Measurements from ENCODE around the gene DAB1. TPM values are rescaled to one million over a fixed set of nuclear protein-coding genes. Genes with fewer than 3 reads are reported as not detected.

Gene DAB1
- total RNA-seq, 1 donor from 2014 or later, result 12.2 TPM

DNA sequence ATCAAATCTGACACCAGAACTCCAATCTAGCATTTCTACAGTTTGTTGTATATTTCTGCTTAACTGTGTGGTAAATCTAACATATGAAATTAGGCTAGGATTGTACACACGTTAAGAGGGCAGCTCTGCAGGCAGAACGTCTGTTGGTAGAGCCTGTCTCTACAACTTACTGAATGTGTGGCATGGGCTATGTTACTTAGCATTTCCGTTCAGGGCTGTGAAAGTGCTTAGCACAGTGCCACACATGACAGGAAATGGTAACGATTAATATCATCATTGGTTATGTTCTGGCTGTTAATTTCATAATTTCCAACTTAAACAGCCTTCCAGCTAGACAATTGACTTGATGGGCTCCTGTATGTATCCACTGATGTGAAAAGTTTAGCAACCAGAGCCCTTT, 448.4 kb downstream of the DAB1 start:
- DNase-seq (ENCODE audit: low spot score), result no peak

DNA sequence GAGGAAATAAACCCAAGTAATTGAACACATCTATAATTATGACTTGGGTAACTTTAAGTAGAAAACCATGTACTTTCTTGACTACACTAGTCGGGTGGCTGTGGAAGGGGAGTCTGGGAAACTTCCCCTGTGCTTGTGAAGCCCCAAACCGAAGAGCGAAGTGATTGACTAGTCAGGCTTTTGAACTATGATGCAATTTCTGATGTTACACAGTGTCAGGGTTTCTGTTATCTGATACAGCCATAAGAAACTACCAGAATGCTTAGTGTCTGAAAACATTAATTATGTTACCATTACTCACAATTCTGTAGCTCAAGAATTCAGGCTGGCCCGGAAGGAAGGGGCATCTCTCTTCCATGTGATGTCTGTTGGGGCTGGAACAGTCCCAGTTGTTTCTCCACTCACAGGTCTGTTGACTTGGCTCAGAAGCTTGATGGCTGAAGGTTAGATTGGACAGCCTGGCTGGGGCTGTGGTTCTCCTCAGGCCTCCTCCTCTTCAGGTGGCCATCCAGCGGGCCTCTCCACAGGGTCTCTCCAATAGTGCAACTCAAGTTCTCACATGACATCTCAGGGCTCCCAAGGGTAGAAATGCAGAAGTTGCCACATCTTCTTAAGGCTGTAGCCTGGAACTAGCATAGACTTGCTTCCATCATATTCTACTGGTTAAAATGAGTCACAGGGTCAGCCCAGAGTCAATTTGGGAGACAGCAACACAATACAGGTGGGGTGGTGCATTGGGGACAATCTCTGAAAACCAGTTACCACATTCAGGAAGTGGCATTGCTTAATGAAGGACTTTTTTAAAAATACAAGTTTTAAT, 449.7 kb downstream of the DAB1 start:
- DNase-seq (ENCODE audit: low spot score), result peak; percentile 2

DNA sequence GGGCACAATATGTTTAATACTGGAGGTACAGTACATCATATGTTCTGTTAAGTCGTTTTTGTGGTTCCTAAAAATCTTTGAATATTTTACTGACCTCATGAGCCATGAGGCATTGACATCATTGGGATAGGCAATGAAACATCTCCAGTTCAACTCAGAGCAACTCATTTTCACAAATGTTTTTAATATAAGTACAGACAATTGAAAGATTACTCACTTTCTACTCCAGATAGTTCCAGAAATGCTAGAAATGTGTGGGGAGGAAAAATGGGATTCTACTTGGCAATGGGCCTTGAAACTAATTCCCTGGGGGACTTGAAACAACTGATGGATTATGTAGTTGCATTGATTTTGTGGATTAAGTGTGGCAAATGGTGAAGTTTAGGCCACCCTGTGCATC, 450.9 kb downstream of the DAB1 start:
- no peak for DNase-seq (ENCODE audit: low spot score)

DNA sequence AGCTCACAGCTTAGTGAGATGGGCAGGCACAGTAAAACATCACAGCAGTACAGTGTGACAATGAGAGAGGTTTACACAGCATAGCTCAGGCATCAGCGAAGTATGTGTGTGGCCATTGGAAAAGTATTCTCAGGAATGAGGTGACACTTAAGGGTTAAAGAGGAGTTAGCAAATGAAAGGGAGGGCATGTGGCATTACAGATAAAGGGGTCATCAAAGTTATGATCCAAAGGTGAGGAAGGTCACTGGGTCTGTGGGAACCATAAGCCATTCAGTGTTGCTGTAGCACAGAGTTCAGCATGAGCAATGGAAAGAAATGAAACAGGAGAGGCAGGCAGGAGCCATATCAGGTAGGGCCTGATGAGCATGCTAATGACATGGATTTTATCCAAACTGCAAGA, 453.6 kb downstream of the DAB1 start:
- no peak for DNase-seq (ENCODE audit: low spot score)

DNA sequence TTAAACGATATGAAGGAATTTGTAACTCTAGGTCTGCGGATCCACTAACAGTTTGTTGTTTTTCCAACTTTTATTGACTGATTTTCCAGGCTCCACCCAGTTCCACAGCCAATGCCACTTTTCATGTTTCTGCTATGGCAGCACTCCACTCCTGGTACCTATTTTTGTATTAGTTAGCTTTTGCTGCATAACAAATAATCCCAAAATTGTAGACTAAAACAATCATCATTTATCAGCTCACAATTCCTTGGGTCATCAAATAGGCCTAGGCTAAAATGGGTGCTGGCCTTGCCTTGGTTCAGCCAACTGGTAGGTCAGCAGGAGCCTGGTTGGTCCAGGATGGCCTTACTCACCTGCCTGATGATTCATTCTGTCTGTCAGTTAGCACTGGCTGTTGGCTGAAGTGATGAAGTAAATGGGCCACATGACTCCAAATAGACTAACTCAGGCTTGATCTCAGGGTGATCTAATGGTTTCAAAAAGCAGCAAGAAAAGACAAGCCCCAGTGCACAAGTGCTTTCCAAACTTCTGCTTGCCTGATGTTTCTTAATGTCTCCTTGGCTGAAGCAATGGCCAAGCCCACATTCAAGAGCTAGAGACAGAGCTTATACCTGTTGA, 454.9 kb downstream of the DAB1 start:
- DNase-seq (ENCODE audit: low spot score), result no peak

DNA sequence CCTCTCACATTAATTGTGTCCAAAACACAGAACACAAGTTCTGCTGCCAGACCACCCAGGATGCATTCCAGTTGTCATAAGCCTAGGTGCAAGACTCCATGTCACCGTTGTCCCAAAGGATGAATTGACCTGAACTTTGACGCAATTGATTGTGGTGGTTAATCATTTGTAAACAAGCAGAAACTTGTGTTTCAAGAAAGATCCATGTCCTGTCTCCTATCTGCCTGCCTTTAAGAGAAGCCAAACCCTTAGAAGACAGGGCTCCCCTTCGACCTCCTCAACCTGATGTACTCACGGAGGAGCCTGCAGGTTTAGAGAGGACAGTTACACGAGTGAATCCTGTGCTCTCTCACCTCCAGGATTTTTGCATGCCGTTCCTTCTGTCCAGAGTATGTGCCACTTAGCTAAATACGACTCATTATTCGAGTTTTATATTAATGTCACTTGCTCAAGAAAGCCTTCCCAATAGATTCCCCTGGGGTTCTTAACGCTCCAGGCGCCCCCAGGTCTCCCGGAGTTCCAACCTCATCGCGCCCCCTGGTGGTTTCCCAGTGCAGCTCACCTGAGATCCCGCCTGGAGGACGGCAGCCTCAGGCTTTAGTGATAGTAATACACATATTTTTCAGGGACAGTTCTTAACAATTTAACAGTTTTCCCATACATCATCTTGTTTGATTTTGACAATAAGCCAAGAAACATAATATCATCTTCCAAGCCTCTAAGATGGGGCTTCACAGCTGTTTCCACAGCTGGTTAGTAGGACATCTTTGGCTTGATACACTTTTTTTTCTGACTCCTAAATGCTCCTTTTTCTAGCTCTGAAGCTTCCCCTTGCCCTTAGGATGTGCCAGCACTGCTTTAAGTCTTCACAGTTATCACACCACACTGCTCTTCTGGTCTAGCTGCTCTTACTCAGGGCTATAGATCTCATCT, 455.7 kb downstream of the DAB1 start:
- no peak for DNase-seq (ENCODE audit: low spot score)

DNA sequence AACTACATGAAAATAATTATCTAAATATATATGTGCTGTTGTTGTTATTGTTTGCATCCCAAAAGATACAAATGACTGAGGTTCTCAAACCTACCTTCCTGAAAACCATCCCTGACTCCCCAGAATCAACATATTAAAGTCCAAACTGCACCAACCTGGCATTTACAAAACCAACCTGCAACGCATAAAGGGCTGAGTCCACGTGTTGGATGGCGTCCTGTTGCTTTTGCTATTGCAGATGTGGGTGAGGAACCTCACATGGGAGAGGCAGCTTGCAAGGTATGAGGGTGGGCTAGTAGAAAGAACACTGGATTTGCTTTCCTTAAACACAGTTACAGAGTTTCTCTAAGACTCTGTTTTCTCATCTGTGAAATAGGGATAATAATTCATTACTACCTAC, 456.5 kb downstream of the DAB1 start:
- DNase-seq (ENCODE audit: low spot score), result no peak

DNA sequence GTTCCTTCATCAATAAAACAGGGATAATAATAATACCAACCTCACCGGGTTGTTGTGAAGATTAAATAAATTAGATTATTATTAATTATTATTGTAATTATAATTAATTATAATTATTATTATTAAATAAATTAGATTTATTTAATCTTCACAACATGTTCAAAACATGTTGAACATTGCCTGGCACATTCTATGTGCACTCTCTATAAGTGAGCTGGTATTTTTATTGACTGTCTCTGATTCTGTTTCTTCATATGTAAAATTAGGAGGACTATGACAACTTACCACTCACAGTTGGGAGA, 457.2 kb downstream of the DAB1 start:
- no peak for DNase-seq (ENCODE audit: low spot score)

DNA sequence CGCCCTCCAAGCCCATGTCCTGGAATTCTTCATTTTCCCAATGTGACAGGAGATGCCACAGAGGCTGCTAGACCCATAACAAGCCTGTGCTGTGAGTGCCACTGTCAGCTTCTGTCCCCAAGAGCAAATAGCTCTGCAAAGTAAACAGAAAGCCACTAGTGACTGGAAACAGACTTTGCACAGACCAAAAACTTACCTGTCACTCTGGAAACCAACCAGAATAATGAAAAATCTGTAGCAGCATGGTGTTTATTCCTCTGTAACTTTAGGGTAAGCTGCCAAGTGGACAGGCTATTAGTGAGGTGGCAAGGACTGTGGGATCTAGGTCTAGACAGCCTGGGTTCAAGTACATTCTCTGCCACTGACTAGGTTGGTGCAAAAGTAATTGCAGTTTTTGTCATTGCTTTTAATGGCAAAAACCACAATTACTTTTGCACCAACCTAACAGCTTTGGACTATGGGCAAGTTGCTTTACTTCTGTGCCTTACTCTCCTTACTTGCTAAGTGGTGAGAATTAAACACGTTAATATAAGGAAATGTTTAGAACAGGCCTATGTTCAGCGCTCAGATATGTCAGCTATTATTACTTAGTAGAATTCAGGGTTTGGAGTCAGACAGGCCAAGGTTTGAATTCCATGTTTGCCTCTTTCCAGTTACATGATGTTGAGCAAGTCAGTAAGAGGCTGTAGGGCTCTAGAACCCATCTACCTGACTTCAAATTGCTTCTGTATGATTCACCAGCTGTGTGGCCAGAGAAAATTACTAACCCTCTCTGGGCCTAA, 457.8 kb downstream of the DAB1 start, which contains the start of gene C8B:
C8B (minus strand) TSS at position 100 of the 782 bp plus-strand sequence; CDS start at position 33, 67 bp downstream.
- DNase-seq (ENCODE audit: low spot score), result no peak

DNA sequence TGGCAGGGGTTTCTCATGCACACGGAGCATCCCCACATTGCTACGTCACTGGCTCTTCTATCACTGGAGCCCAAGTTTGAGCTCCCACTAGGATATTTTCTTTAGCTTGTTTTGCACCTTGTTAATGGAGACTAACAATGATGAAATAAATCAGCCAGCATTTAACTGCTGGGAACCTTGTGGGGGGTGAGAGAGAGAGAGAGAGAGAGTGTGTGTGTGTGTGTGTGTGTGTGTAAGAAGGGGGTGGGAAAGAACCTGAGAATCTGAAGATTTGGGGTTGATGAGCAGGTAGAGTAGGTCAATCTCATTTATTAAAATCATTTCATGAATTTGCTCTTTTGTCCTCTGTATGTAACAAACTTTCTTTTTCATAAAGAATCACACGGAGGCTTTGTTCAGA, 458.7 kb downstream of the DAB1 start:
- DNase-seq (ENCODE audit: low spot score), result no peak

DNA sequence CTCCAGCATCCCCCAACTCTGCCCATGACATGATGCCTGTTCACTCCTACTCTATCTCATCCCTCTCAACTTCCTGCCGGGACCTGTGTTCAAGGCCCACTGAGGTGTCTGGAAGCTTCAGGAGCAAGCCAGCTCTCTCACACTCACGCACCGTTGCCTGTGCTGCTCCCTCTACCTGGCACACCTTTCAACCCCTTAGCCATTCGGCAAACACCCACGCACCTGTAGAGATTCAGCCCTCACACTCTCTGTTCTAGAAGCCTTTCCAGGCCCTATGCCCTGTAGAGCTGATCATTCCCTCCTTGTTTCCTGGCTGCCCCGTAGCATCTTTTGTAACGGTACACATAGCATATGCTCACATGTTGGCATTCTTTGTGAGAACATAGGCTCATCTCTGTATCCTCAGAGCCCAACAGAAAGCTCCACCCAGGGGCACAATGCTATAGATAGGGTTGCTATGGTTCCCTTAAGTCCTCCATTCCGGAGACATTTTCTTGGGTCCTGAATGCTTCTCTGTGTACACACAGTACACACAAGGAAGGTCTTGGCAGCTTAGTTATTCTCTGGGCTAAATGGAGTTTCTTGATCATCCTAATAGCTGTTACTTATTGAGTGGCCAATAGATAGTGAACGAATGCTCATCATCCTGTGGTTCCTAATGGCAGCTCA, 459.4 kb downstream of the DAB1 start:
- no peak for DNase-seq (ENCODE audit: low spot score)

DNA sequence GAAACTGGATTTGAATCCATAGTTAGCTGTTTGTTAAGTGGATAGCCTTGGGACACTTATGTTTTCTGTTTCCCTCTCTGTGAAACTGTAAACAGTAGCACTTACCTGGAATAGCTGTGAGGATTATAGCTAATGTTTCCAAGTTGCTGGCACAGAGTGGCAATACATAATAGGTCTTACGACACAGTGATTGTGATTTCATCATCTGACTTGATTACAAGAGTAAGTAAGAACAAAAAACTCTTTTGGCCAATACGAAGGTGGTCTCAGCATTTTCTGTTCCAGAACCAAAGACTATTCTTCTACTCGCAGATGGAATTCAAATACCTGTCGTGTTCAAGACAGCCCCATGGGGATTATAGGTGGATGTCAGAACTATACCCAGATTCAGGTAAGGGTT, 460.2 kb downstream of the DAB1 start:
- DNase-seq (ENCODE audit: low spot score), result no peak

DNA sequence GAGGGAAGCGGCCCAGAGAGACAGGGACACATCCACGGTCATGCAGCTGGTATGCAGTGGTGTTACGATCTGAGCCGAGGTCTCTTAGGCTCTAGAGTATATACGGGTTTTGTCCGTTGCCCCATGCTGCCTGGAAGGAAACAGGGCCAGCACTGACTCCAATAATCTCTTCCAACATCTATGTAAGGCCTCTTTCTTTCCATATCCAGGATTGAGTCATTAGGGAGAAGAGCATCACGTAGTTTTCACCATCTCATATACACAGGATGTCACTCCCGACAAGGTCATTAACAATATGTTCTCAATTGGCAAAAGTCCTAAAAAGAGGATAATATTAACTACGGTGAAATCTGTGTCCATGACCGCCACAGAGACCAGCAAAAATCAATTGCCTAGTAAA, 462.4 kb downstream of the DAB1 start:
- no peak for DNase-seq (ENCODE audit: low spot score)

DNA sequence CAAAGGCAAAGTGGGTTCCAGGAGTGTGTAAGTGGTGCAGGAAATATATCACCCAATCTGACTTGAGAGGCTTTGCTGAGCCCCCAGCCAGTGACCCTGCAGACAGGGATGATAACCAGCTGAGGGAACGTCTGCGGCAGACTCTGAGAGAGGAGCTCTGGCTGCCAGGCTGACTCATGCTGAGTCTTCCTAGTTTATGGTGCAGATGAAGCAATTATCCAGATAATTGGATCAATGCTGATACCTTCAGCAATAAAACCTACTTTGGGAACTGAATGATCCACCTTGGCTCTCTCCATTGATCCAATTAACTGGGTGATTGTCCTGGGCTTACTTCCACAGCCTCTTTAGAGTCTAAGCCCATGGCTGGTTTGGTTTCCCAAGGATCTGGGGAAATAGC, 465.3 kb downstream of the DAB1 start:
- no peak for DNase-seq (ENCODE audit: low spot score)

DNA sequence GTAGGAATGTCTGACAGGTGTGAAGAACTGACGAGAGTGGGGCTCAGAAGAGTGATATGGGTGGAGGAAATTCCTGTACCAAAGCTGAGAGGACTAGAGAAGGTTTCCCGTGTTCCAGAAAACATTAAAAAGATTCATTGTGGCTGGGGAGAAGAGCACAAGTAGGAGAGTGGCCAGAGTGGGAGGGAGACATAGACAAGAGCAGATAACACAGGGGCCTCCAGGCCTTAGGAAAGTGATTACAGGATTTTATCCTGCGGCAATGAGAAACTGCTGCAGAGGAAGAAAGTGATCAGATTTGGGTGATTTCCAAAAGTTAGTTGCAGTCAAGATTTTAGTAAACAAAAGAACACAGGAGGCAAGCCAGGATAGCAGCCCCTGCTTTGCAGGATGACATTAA, 465.9 kb downstream of the DAB1 start:
- no peak for DNase-seq (ENCODE audit: low spot score)

DNA sequence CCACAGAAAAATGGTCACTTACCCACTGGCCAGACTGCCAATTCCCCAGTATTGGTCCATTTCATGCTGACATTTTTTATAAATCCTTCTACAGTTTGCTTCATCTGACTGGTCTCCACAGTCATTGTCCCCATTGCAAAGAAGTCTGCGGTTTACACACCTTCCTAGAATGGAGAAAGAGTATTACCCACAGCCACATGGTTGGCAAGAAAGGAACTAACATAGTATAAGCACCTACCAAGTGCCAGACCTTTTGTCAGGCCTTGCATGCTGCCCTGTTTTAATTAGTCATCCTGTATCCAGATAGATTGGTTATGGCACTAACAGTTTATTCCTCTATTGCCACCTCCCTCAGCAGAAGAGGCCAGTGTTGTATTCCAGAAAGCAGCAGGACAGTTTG, 469.2 kb downstream of the DAB1 start:
- DNase-seq (ENCODE audit: low spot score), result no peak

DNA sequence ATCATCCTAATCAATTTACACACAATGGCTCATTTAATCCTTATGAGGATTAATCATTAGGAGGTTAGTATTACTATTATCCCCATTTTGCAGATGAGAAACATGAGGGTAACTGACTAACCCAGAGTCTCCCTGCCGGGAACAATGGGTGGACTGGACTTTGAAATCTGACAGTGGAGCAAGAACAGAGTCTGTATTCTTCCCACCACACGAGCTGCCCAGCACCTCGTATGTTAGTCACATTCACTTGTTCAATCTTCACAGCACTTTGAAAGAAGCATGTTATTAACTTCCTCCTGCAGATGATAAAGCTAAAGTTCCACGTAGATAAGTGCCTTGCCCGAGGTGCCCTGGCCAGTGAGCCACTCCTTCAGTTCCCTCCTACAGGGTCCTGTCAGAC, 470.5 kb downstream of the DAB1 start:
- DNase-seq (ENCODE audit: low spot score), result no peak

DNA sequence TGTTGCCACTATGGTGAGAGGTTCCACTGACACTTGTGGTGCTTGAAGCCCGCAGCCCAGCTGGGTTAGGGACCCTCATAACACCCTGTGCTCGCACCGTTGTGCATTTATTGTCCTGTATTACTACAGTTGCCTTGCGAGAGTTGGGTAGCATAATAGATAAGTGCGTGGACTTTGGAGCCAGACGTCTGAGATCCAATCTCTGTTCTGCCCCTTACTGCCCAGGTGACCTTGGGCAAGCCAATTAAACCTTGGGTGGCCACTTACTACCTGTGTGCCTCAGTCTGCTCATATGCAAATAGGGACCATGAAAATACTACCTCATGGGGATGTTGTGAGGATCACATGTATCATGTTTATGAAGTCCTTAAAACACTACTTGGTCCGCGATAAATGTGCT, 471.4 kb downstream of the DAB1 start:
- no peak for DNase-seq (ENCODE audit: low spot score)

DNA sequence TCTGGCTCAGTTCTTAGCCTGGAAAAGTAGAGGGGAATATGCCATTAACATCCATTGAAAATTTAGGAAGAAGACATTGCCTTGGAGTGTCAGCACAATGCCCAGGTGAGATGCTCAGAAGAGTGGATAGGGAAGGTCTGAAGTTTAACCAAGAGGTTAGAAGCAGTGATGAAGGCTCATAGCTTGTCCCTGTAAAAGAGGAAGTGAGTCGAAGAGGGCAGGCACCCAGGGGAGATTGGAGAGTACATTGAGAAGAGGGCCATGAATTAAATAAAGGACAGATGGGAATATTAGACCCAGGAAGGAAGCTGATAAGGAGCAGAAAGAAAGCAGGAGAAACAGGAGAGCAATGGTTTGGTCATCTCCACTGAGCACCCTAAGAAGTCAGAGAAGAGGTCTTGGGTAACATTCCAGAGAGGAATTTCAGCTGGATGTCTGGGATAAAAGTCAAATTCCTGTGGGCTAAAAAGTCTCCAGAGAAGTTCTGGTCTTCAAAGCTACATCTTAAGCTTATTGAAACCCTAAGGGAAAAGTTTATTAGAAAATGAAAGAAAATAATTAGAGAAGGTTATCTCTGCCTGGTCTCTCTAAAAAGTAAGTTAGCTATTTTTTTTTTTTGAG, 475.3 kb downstream of the DAB1 start:
- no peak for DNase-seq (ENCODE audit: low spot score)
